Heart left ventricle (tissue), 13 donors: Measurements from ENCODE around the gene MAGI2.

Experiments
- CTCF ChIP-seq, 12 donors: fragments of 200-600 bp; sonication (generic) in 4 of 12; IDR thresholded peaks; one replicate each; pipeline versions ENCODE4 v1.5.0 to v1.8.0; 2018 to 2022; ENCODE audit warnings: antibody characterized with exemption in 12 of 12, mild to moderate bottlenecking in 5 of 12
- POLR2A ChIP-seq, 2 donors: fragments of 450-650 bp; IDR thresholded peaks; one replicate each; pipeline ENCODE4 v1.6.1; 2017; ENCODE audit warnings: antibody characterized with exemption in 2 of 2, mild to moderate bottlenecking in 2 of 2, moderate library complexity in 2 of 2
- donor health status: ischemic (EF 13 %, LVEDD 7.1; RV severe dilation, severe dysfunction).
- donor health status: DM: no; HTN: yes; CAD: no.
- donor health status: DM: no; HTN: no; CAD: no.
- donor health status: ischemic (EF 25% LVEDD 6.9; RV normal size, moderate dysfunction).
- donor health status: ischemic (EF 25% LVEDD 5.7; RV mildly dilated, moderate dysfunction).
- donor health status: ischemic (EF 35%, LVEDD 5.7; RV mildly dilated, moderate dysfunction).
- donor health status: nonischemic (EF 11% LVEDD 7.7; RV severe dilation, severe dysfunction).
- donor health status: DM: yes; HTN: yes; CAD: no.
- donor health status: PGD.
- donor health status: ischemic (EF 29% LVEDD 5.4; RV normal size, mild dysfunction).
- donor health status: nonischemic (EF 23%, LVEDD 6.1; RV moderate dilation, normal function).

GRCh38 chr7:78170815-78171214, 1282.7 kb downstream of the MAGI2 start:
- TF ChIP-seq CTCF (IDR thresholded peaks at IDR 0.05) (no peak), POLR2A (IDR thresholded peaks at IDR 0.05) (no peak)
